ENCODE measurements around the gene MSMB.
"Not testable (repeated sequence)": the region's sequence is repeated elsewhere in the genome, so short reads cannot be mapped to it uniquely, and the experiment has no call there.

DNA sequence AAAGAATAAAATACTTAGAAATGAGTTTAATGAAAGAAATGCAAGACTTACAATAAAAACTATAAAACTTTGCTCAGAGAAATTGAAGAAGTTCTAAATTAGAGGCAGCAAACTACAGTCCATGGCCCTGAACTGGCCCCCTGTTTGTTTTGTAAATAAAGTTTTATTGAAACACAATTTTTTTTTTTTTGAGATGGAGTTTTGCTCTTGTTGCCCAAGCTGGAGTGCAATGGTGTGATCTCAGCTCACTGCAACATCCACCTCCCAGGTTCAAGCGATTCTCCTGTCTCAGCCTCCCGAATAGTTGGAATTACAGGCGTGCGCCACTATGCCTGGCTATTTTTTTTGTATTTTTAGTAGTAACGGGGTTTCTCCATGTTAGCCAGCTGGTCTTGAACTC, 11.9 kb upstream of the MSMB start:
- TF ChIP-seq RFX5 (IDR thresholded peaks at IDR 0.05; ENCODE audit: low read depth, low read length); POLR2A (IDR thresholded peaks at IDR 0.05; ENCODE audit: low read depth, low read length); RAD21 (IDR thresholded peaks at IDR 0.05; ENCODE audit: low read length); CHD1 (IDR thresholded peaks at IDR 0.05; ENCODE audit: low read depth, low read length); RCOR1 (IDR thresholded peaks at IDR 0.05; ENCODE audit: insufficient replicate concordance, low read length); CEBPB (IDR thresholded peaks at IDR 0.05; ENCODE audit: low read depth, low read length); SMC3 (IDR thresholded peaks at IDR 0.05; ENCODE audit: low read depth, low read length): not testable (repeated sequence)
- TF ChIP-seq, protein P1, sequence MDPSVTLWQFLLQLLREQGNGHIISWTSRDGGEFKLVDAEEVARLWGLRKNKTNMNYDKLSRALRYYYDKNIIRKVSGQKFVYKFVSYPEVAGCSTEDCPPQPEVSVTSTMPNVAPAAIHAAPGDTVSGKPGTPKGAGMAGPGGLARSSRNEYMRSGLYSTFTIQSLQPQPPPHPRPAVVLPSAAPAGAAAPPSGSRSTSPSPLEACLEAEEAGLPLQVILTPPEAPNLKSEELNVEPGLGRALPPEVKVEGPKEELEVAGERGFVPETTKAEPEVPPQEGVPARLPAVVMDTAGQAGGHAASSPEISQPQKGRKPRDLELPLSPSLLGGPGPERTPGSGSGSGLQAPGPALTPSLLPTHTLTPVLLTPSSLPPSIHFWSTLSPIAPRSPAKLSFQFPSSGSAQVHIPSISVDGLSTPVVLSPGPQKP (IDR thresholded peaks at IDR 0.05; ENCODE audit: borderline replicate concordance, low read depth, low read length): not testable (repeated sequence)
- TF ChIP-seq, protein P2, sequence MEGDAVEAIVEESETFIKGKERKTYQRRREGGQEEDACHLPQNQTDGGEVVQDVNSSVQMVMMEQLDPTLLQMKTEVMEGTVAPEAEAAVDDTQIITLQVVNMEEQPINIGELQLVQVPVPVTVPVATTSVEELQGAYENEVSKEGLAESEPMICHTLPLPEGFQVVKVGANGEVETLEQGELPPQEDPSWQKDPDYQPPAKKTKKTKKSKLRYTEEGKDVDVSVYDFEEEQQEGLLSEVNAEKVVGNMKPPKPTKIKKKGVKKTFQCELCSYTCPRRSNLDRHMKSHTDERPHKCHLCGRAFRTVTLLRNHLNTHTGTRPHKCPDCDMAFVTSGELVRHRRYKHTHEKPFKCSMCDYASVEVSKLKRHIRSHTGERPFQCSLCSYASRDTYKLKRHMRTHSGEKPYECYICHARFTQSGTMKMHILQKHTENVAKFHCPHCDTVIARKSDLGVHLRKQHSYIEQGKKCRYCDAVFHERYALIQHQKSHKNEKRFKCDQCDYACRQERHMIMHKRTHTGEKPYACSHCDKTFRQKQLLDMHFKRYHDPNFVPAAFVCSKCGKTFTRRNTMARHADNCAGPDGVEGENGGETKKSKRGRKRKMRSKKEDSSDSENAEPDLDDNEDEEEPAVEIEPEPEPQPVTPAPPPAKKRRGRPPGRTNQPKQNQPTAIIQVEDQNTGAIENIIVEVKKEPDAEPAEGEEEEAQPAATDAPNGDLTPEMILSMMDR (conservative IDR thresholded peaks at IDR 0.05; ENCODE audit: low read depth, low read length): not testable (repeated sequence)
